SK-N-SH (cell line): ENCODE results near the gene IRAK3. TPM values are rescaled to one million over a fixed set of nuclear protein-coding genes. Genes with fewer than 3 reads are reported as not detected.
A peak's percentile ranks its signal among the peaks of the same experiment; 100 is the strongest.

Experiments used
- CTCF ChIA-PET: fragments of 300-600, 350-600 bp; formaldehyde crosslinking; extraction: SDS; loops from one replicate; lab custom pipeline; 2021; lab: Yijun Ruan, JAX
- POLR2A ChIA-PET: fragments of 350-600 bp; sonication (Branson Sonifier 250); formaldehyde crosslinking; extraction: SDS; loops from one replicate; lab custom pipeline; 2020; ENCODE audit warnings: antibody characterized with exemption, inconsistent platforms; lab: Yijun Ruan, JAX
- DNase-seq: peaks from one replicate; pipeline ENCODE4 v3.0.0; 2012
- H2AFZ ChIP-seq: fragments of 200-600 bp; sonication (generic); 2 replicates; pipeline ENCODE4 v1.8.1; 2016; ENCODE audit warnings: antibody characterized with exemption, mild to moderate bottlenecking, low read depth
- H3F3A ChIP-seq: fragments of 200-600 bp; sonication (generic); replicated peaks from 2 replicates; pipeline ENCODE3; 2016; ENCODE audit warnings: antibody characterized with exemption, mild to moderate bottlenecking; ENCODE audit not compliant: insufficient read depth
- H3K27ac ChIP-seq, 2 experiments: fragments of 200-500 bp in 1 of 2; fragments of 200-600 bp in 1 of 2; sonication (Bioruptor generic) in 1 of 2; sonication (generic), shearing (Covaris generic) in 1 of 2; 2 replicates each; pipeline versions ENCODE4 v1.5.1 to v1.6.1; 2014 to 2016; ENCODE audit warnings: low read depth in 2 of 2, inconsistent platforms in 1 of 2, low read length in 1 of 2, mild to moderate bottlenecking in 1 of 2, mixed read lengths in 1 of 2
- H3K27me3 ChIP-seq: fragments of 200-600 bp; sonication (generic), shearing (Covaris generic); 2 replicates; pipeline ENCODE4 v1.6.1; 2016; ENCODE audit warnings: mixed run types; ENCODE audit not compliant: insufficient read depth
- H3K36me3 ChIP-seq, 2 experiments: fragments of 200-500 bp in 1 of 2; fragments of 200-600 bp in 1 of 2; sonication (Bioruptor generic) in 1 of 2; sonication (generic) in 1 of 2; replicated peaks in 1 of 2; 2 replicates each; pipeline versions ENCODE3 to v1.5.1; 2014 to 2016; ENCODE audit warnings: low read length in 1 of 2, mild to moderate bottlenecking in 1 of 2; ENCODE audit not compliant: insufficient read depth in 2 of 2, control insufficient read depth in 1 of 2
- H3K4me1 ChIP-seq, 2 experiments: fragments of 200-500 bp in 1 of 2; fragments of 200-600 bp in 1 of 2; sonication (Bioruptor generic) in 1 of 2; sonication (generic), shearing (Covaris generic) in 1 of 2; 2 replicates each; pipeline versions ENCODE4 v1.5.1 to v1.6.1; 2014 to 2016; ENCODE audit warnings: low read depth in 1 of 2, low read length in 1 of 2, mixed run types in 1 of 2; ENCODE audit not compliant: insufficient read depth in 2 of 2, control insufficient read depth in 1 of 2
- H3K4me2 ChIP-seq: fragments of 200-600 bp; sonication (generic), shearing (Covaris generic); 2 replicates; pipeline ENCODE4 v1.6.1; 2017; ENCODE audit warnings: mixed run types
- H3K4me3 ChIP-seq, 2 experiments: fragments of 200-500 bp in 1 of 2; fragments of 200-600 bp in 1 of 2; sonication (Bioruptor generic) in 1 of 2; sonication (generic), shearing (Covaris generic) in 1 of 2; 2 replicates each; pipeline versions ENCODE4 v1.5.1 to v1.8.1; 2014 to 2016; ENCODE audit warnings: low read depth in 2 of 2, inconsistent platforms in 1 of 2, low read length in 1 of 2, mild to moderate bottlenecking in 1 of 2, mixed read lengths in 1 of 2, moderate library complexity in 1 of 2
- H3K79me2 ChIP-seq: fragments of 200-600 bp; sonication (generic); 2 replicates; pipeline ENCODE4 v1.8.1; 2017; ENCODE audit warnings: mild to moderate bottlenecking; ENCODE audit not compliant: insufficient read depth
- H3K9ac ChIP-seq: fragments of 200-600 bp; sonication (generic); 2 replicates; pipeline ENCODE4 v1.6.1; 2017; ENCODE audit warnings: mixed run types
- H3K9me2 ChIP-seq: fragments of 200-600 bp; sonication (generic); 2 replicates; pipeline ENCODE4 v1.6.1; 2017; ENCODE audit warnings: mixed run types
- H3K9me3 ChIP-seq: fragments of 200-600 bp; sonication (generic); 2 replicates; pipeline ENCODE4 v1.6.1; 2017; ENCODE audit warnings: mixed run types, mild to moderate bottlenecking, moderate library complexity
- H4K20me1 ChIP-seq: fragments of 200-600 bp; sonication (generic); 2 replicates; pipeline ENCODE4 v1.6.1; 2017; ENCODE audit warnings: mild to moderate bottlenecking, mixed run types; ENCODE audit not compliant: insufficient read depth
- CHD2 ChIP-seq: fragments of 150-350 bp; IDR thresholded peaks from 2 replicates; pipeline ENCODE4 v1.6.1; 2018; ENCODE audit warnings: low read length; ENCODE audit not compliant: partially characterized antibody
- ELF1 ChIP-seq: IDR thresholded peaks from 2 replicates; pipeline ENCODE4 v1.4.0; 2012
- FOSL2 ChIP-seq: IDR thresholded peaks from 2 replicates; pipeline ENCODE4 v1.4.0; 2012; ENCODE audit warnings: low read depth, mild to moderate bottlenecking, moderate library complexity, borderline replicate concordance
- FOXJ3 ChIP-seq: sonication (generic); formaldehyde crosslinking; IDR thresholded peaks from 2 replicates; pipeline ENCODE4 v1.5.1; 2020; ENCODE audit warnings: mild to moderate bottlenecking, missing genetic modification reagents
- GABPA ChIP-seq: IDR thresholded peaks from 2 replicates; pipeline ENCODE4 v1.4.0; 2012; ENCODE audit warnings: low read depth, mild to moderate bottlenecking
- IRF3 ChIP-seq: fragments of 150-350 bp; IDR thresholded peaks from 2 replicates; pipeline ENCODE4 v1.6.1; 2016; ENCODE audit warnings: mild to moderate bottlenecking, low read depth, low read length
- JUND ChIP-seq: IDR thresholded peaks from 2 replicates; pipeline ENCODE4 v1.4.0; 2012
- MAX ChIP-seq: IDR thresholded peaks from 2 replicates; pipeline ENCODE4 v1.4.0; 2012; ENCODE audit warnings: low read depth
- MEF2A ChIP-seq: IDR thresholded peaks from 2 replicates; pipeline ENCODE4 v1.4.0; 2012; ENCODE audit warnings: low read depth, borderline replicate concordance
- MXI1 ChIP-seq: IDR thresholded peaks from 2 replicates; pipeline ENCODE4 v1.6.1; 2012; ENCODE audit warnings: mild to moderate bottlenecking, low read depth, low read length, improper control_type of control experiment
- POLR2AphosphoS5 ChIP-seq: IDR thresholded peaks from 2 replicates; pipeline ENCODE4 v1.6.1; 2012; ENCODE audit warnings: low read depth, low read length
- RAD21 ChIP-seq: IDR thresholded peaks from 2 replicates; pipeline ENCODE4 v1.6.1; 2012; ENCODE audit warnings: mild to moderate bottlenecking, low read length
- RFX5 ChIP-seq: IDR thresholded peaks from 2 replicates; pipeline ENCODE4 v1.6.1; 2012; ENCODE audit warnings: mild to moderate bottlenecking, improper control_type of control experiment, low read length
- SIN3A ChIP-seq: IDR thresholded peaks from 2 replicates; pipeline ENCODE4 v1.6.1; 2012; ENCODE audit warnings: low read depth, mild to moderate bottlenecking, low read length, moderate library complexity, borderline replicate concordance
- SMC3 ChIP-seq: IDR thresholded peaks from 2 replicates; pipeline ENCODE4 v1.6.1; 2012; ENCODE audit warnings: low read depth, low read length, improper control_type of control experiment
- TAF1 ChIP-seq: IDR thresholded peaks from 2 replicates; pipeline ENCODE4 v1.6.1; 2012; ENCODE audit warnings: low read depth, mild to moderate bottlenecking, low read length, moderate library complexity, borderline replicate concordance
- TEAD4 ChIP-seq: IDR thresholded peaks from 2 replicates; pipeline ENCODE4 v1.4.0; 2012; ENCODE audit warnings: mild to moderate bottlenecking, borderline replicate concordance; ENCODE audit not compliant: insufficient read depth
- USF1 ChIP-seq: IDR thresholded peaks from 2 replicates; pipeline ENCODE4 v1.4.0; 2012; ENCODE audit warnings: low read depth, borderline replicate concordance
- USF2 ChIP-seq: fragments of 150-350 bp; IDR thresholded peaks from 2 replicates; pipeline ENCODE4 v1.6.1; 2017; ENCODE audit warnings: antibody characterized with exemption, low read length, low read depth, borderline replicate concordance
- YY1 ChIP-seq: IDR thresholded peaks from 2 replicates; pipeline ENCODE4 v1.4.0; 2012; ENCODE audit warnings: low read depth, mild to moderate bottlenecking
- WGBS: methylation state at CpG from one replicate; pipeline ENCODE4 v1.1.6; 2017; ENCODE audit warnings: low lambda C conversion rate; 5-methylcytosine and 5-hydroxymethylcytosine counted together
- polyA plus RNA-seq, 3 experiments: library from polyadenylated mRNA; depleted of rRNA; stranded (reverse); fragments of >200 nt; gene quantifications; 2 replicates each; pipeline ENCODE4 v1.2.3, GENCODE V29; 2012

Gene IRAK3
- polyA plus RNA-seq, 1 of the 3 experiments (the other 2 are of a cell fraction) = not detected

GRCh38 chr12:66301944-66302826 lies 113.2 kb downstream of the IRAK3 start, which contains the start of gene HELB:
HELB (plus strand) TSS chr12:66302493; CDS start chr12:66302604, 111 bp downstream.
- Histone ChIP-seq H2AFZ (peak within 1 kb of the TSS; percentile 99), H3K36me3 (peaks cover 8 to 9% of the 10 kb centered on the region in 2 experiments), H3K79me2 (no peaks in the 10 kb centered on the region; the same call in 1 of the 2 replicates), H3K4me1 (peaks cover 2 to 5% of the 10 kb centered on the region in 2 experiments; a peak in 2 of 4 replicates), H3K9me3 (no peaks in the 10 kb centered on the region), H3F3A (peaks cover 4% of the 10 kb centered on the region), H3K4me2 (peak within 1 kb of the TSS; percentile 94), H3K27me3 (no peaks in the 10 kb centered on the region), H4K20me1 (no peaks in the 10 kb centered on the region), H3K27ac (peak within 1 kb of the TSS; percentile 34 to 82; a peak in 3 of 4 replicates), H3K4me3 (peak within 1 kb of the TSS; percentile 74 to 96), H3K9me2 (no peaks in the 10 kb centered on the region), H3K9ac (peak within 1 kb of the TSS; percentile 72)
- TF ChIP-seq POLR2AphosphoS5 (peak; percentile 71; the same call in 1 of the 2 replicates), FOXJ3 (CRISPR knock-in tag) (no peak), SMC3 (no peak), RFX5 (no peak), CHD2 (no peak), MAX (peak; percentile 56), FOSL2 (no peak), RAD21 (no peak), MXI1 (peak; percentile 96; the same call in 1 of the 2 replicates), ELF1 (peak; percentile 88), SIN3A (0 out of 2 replicates have a peak, but pooled peaks have one; percentile 34), GABPA (peak; percentile 44; the same call in 1 of the 2 replicates), IRF3 (no peak), MEF2A (no peak), YY1 (no peak), TAF1 (peak; percentile 74), USF2 (no peak), USF1 (no peak), JUND (no peak), TEAD4 (no peak)
- ChIA-PET CTCF (interaction anchor here (0.6 to 2.4 kb wide), 7 partner anchors 12 to 107 kb away, joined by 3 to 7 read pairs (median 5); no protein-coding TSS in a partner anchor), POLR2A (interaction anchor here (0.6 to 1.4 kb wide), 4 partner anchors 12 to 375 kb away, joined by 3 to 9 read pairs (median 3); no protein-coding TSS in a partner anchor)
- 1% methylated on average over 36 of the region's 45 CpGs for WGBS
- peak; percentile 91 for DNase-seq
